Muscle of leg (tissue), 11 donors: ENCODE data around the gene TAOK3. TPM values are rescaled to one million over a fixed set of nuclear protein-coding genes. Genes with fewer than 3 reads are reported as not detected.

Experiments used
- DNase-seq: peaks from one replicate; pipeline ENCODE4 v3.0.0; 2013
- H3K27ac ChIP-seq: one replicate; pipeline ENCODE4 v1.5.1; 2013; ENCODE audit warnings: mild to moderate bottlenecking, low read length, control low read depth
- H3K27me3 ChIP-seq: one replicate; pipeline ENCODE4 v1.6.1; 2013; ENCODE audit warnings: low read length; ENCODE audit not compliant: control insufficient read depth, insufficient read depth
- H3K36me3 ChIP-seq: one replicate; pipeline ENCODE4 v1.6.1; 2013; ENCODE audit warnings: low read length; ENCODE audit not compliant: control insufficient read depth, insufficient read depth
- H3K4me1 ChIP-seq: one replicate; pipeline ENCODE4 v1.6.1; 2013; ENCODE audit warnings: low read length; ENCODE audit not compliant: control insufficient read depth, insufficient read depth
- H3K4me3 ChIP-seq: one replicate; pipeline ENCODE4 v1.5.1; 2013; ENCODE audit warnings: low read length, control low read depth
- H3K9me3 ChIP-seq: replicated peaks from 2 replicates; pipeline ENCODE4 v1.6.1; 2013; ENCODE audit warnings: low read depth, low read length; ENCODE audit not compliant: control insufficient read depth
- WGBS: methylation state at CpG from one replicate; pipeline ENCODE4 v1.1.5; 2013; ENCODE audit warnings: missing lambda C conversion rate; ENCODE audit not compliant: insufficient coverage; 5-methylcytosine and 5-hydroxymethylcytosine counted together
- polyA plus RNA-seq, 8 donors: library from polyadenylated mRNA; unstranded; fragments of 120-200 nt; gene quantifications; one replicate each; pipeline versions ENCODE4 v1.2.1 to v1.2.3, GENCODE V29; 2013; ENCODE audit warnings: inconsistent platforms in 1 of 8, low replicate concordance in 1 of 8; ENCODE audit not compliant: insufficient read length in 8 of 8, insufficient read depth in 1 of 8
- total RNA-seq: library from RNA; stranded (reverse); fragments of 120-200 nt; gene quantifications from one replicate; pipeline ENCODE4 v1.2.4, GENCODE V29; 2013

The TAOK3 gene
- total and polyA plus RNA-seq, 9 donors, result 15.2 to 19.0 (median 17.2) TPM

- Histone ChIP-seq H3K9me3 (no peaks in the 10 kb centered on the region), H3K27me3 (no peaks in the 10 kb centered on the region), H3K27ac (no peak overlapping the region), H3K4me1 (no peaks in the 10 kb centered on the region), H3K4me3 (no peak overlapping the region), H3K36me3 (no peaks in the 10 kb centered on the region)
- no peak for DNase-seq
- WGBS, result 83% methylated on average over 6 of the region's 7 CpGs
Measured at GRCh38 chr12:118219772-118220171, 152.9 kb downstream of the TAOK3 start.

DNA sequence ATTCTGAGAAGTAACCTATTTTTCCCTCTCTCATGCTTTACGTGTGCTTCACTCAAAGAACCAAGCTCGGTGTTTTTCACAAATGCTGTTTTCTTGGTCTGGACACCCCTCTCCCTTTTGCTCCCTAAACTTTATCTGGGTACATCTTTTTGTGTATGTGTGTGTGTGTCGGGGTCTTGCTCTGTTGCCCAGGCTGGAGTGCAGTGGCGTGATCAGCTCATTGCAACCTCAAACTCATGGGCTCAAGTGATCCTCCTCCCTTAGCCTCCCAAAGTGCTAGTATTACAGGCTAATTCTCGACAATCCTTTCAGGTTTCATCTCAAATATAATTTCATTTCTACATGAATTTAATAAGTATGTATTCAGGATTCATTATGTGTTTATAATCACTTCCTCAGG lies 153.6 kb downstream of the TAOK3 start:
- H3K4me3 ChIP-seq, result no peak overlapping the region
- no peaks in the 10 kb centered on the region for H3K27me3 ChIP-seq
- no peaks in the 10 kb centered on the region for H3K4me1 ChIP-seq
- H3K36me3 ChIP-seq, result no peaks in the 10 kb centered on the region
- H3K9me3 ChIP-seq, result no peaks in the 10 kb centered on the region
- WGBS, result no CpG with 5 or more reads among the region's 5 CpGs
- DNase-seq, result no peak
- no peak overlapping the region for H3K27ac ChIP-seq

GRCh38 chr12:118213452-118213851 lies 159.3 kb downstream of the TAOK3 start:
- no peak overlapping the region for H3K27ac ChIP-seq
- H3K4me3 ChIP-seq, result no peak overlapping the region
- no CpG with 5 or more reads among the region's 1 CpG for WGBS
- no peak for DNase-seq
- no peaks in the 10 kb centered on the region for H3K27me3 ChIP-seq
- H3K36me3 ChIP-seq, result no peaks in the 10 kb centered on the region
- H3K9me3 ChIP-seq, result no peaks in the 10 kb centered on the region
- no peaks in the 10 kb centered on the region for H3K4me1 ChIP-seq

DNA sequence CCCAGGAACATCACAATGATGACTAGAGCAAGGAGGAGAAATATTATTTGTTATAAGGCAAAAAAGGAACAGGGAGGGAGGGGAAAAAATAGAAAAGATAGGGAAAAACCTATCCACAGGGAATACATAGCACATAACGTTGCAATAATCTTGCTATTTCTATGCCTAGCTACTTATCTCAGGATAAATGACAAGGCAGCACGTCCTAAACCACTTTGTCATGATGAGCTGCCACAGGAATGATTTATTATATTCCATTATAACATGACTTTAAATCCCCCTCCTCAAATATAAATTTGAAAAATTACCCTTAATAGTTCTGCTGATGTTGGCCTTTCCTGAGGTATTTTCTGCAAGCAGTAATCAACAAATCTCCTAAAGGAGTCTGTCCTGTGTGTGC lies 160.1 kb downstream of the TAOK3 start:
- no CpG with 5 or more reads among the region's 2 CpGs for WGBS
- Histone ChIP-seq H3K4me3 (no peak overlapping the region), H3K9me3 (no peaks in the 10 kb centered on the region), H3K27me3 (no peaks in the 10 kb centered on the region), H3K4me1 (no peaks in the 10 kb centered on the region), H3K27ac (no peak overlapping the region), H3K36me3 (no peaks in the 10 kb centered on the region)
- no peak for DNase-seq

- Histone ChIP-seq H3K4me1 (no peaks in the 10 kb centered on the region), H3K27ac (no peak overlapping the region), H3K4me3 (no peak overlapping the region), H3K36me3 (peaks cover 2% of the 10 kb centered on the region), H3K9me3 (no peaks in the 10 kb centered on the region), H3K27me3 (no peaks in the 10 kb centered on the region)
- no peak for DNase-seq
- no CpG with 5 or more reads among the region's 3 CpGs for WGBS
Measured at GRCh38 chr12:118206107-118206412, 166.6 kb downstream of the TAOK3 start.

DNA sequence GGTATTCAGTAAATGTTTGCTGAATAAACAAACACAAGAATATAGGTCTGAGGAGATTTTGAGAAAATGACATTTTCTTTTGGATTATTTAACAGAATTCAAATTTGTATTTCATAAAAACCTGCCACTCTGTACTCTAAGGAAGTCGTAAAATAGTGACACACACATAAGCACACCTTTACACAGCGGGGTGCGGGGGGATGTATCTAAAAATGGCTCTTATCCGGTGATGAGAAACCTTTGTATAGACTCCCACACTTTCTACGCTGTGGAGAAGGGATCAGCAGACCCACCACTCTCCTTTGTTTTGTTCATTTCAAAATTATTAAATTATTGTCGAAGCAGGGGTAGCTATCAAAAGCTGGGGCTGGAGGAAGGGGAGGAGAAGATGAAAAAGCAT lies 178.7 kb downstream of the TAOK3 start:
- peaks cover 5% of the 10 kb centered on the region for H3K36me3 ChIP-seq
- no peak overlapping the region for H3K27ac ChIP-seq
- no peaks in the 10 kb centered on the region for H3K9me3 ChIP-seq
- no peaks in the 10 kb centered on the region for H3K27me3 ChIP-seq
- H3K4me1 ChIP-seq, result peaks cover 10% of the 10 kb centered on the region
- DNase-seq, result no peak
- WGBS, result no CpG with 5 or more reads among the region's 6 CpGs
- no peak overlapping the region for H3K4me3 ChIP-seq

GRCh38 chr12:118193477-118193876 lies 179.2 kb downstream of the TAOK3 start:
- Histone ChIP-seq H3K4me3 (no peak overlapping the region), H3K4me1 (peaks cover 12% of the 10 kb centered on the region), H3K27ac (no peak overlapping the region), H3K27me3 (no peaks in the 10 kb centered on the region), H3K36me3 (peaks cover under 1% of the 10 kb centered on the region), H3K9me3 (no peaks in the 10 kb centered on the region)
- WGBS, result 74% methylated on average over 4 of the region's 5 CpGs
- no peak for DNase-seq

DNA sequence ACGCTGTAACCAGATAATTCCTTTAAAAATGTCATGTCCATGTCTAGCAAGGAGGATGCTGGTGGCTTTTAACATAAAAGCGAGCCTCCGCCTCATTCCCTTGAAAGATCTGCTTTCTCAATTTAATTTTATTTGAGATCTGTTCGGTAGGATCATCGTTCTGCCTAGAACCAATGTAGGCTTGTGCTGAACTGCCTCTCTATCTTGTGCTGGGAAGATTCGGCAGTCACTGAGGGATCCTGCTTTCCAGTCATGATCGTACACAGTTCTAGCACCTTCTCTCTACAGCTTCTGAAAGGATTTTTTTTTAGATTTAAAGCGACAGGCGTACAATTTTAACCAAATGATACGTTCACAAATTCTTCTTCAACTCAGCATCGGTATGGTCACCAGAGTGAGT lies 182.4 kb downstream of the TAOK3 start:
- Histone ChIP-seq H3K4me3 (peak overlapping the region; percentile 40), H3K27me3 (no peaks in the 10 kb centered on the region), H3K36me3 (peaks cover 2% of the 10 kb centered on the region), H3K4me1 (peaks cover 18% of the 10 kb centered on the region), H3K9me3 (no peaks in the 10 kb centered on the region), H3K27ac (peak overlapping the region; percentile 92)
- DNase-seq, result peak; percentile 75
- WGBS, result 15% methylated on average over 4 of the region's 11 CpGs

DNA sequence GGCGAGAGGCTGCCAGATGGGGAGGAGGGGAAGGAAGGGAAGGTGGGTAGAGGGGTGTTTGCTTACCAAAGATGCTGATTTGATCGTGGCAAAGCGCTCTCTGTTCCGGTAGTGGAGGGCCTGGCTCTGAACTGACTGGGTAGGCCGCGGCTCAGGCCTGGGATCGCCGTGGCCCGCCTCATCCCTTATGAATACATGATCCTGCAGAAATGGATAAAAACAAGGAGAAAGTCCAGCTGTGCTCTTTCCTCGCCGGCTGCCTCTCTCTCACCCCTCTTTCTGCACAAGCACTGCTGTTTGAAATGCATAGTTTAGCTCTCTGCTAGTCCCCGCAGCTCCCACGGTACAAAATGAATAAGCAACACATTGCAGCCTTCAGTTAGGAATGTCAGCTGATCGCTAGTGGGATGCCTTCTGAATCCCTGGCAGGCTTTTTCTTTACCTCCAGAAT lies 182.9 kb downstream of the TAOK3 start:
- peak; percentile 64 for DNase-seq
- 0% methylated on average over 2 of the region's 14 CpGs for WGBS
- H3K9me3 ChIP-seq, result no peaks in the 10 kb centered on the region
- H3K27me3 ChIP-seq, result no peaks in the 10 kb centered on the region
- H3K27ac ChIP-seq, result peak overlapping the region; percentile 92
- H3K4me3 ChIP-seq, result peak overlapping the region; percentile 40
- H3K4me1 ChIP-seq, result peaks cover 18% of the 10 kb centered on the region
- H3K36me3 ChIP-seq, result peaks cover 2% of the 10 kb centered on the region

- Histone ChIP-seq H3K27ac (peak overlapping the region; percentile 69), H3K27me3 (no peaks in the 10 kb centered on the region), H3K9me3 (no peaks in the 10 kb centered on the region), H3K36me3 (peaks cover 2% of the 10 kb centered on the region), H3K4me3 (peak overlapping the region; percentile 40), H3K4me1 (peaks cover 18% of the 10 kb centered on the region)
- peak; percentile 81 for DNase-seq
- WGBS, result 20% methylated on average over 1 of the region's 10 CpGs
Measured at GRCh38 chr12:118188690-118189371, 183.9 kb downstream of the TAOK3 start.
